ENCODE results near the gene CPNE8.

Gene CPNE8

DNA sequence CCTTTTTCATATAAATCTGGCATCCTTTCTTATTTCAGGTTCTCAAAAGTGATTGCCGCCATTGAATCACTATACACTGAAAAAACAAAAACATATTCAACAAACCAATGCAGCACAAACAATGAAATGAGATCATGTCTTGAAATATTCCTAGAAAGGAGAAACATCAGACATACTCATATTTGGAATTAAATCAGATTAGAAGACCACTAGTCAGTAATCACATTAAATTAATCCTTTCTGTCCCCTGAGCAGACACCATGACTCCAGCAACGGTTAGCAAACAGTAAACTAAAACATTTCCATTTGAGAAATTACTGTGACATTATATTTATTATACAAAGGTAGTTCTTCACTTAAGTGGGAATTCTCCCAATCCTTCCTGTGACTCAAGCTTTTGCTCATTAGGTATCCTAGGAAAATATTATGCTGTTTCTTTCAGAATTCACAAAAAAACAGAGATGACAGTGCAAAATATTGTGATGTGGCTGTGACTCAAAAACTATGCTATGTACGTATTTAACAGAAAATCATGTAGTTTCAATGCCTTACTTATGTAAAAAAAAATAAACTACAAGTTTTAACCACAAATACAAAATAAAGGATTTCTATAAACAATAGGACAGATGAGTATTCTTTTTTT is 29.7 kb downstream of the CPNE8 start:
- no peak for DNase-seq
- in situ Hi-C loops (cut with HindIII; ENCODE audit: low pct_ligation_motif_present, low sequenced_read_pairs) = no loop called here
- Histone ChIP-seq H3K36me3 (replicated peaks) (no peaks in the 10 kb centered on the region), H3K27ac (no peak overlapping the region), H3K27me3 (replicated peaks) (no peaks in the 10 kb centered on the region), H3K4me3 (ENCODE audit: low read depth, low read length) (no peak overlapping the region)
- TF ChIP-seq CTCF (IDR thresholded peaks at IDR 0.05; ENCODE audit: low read depth, low read length, missing control alignments) = no peak

DNA sequence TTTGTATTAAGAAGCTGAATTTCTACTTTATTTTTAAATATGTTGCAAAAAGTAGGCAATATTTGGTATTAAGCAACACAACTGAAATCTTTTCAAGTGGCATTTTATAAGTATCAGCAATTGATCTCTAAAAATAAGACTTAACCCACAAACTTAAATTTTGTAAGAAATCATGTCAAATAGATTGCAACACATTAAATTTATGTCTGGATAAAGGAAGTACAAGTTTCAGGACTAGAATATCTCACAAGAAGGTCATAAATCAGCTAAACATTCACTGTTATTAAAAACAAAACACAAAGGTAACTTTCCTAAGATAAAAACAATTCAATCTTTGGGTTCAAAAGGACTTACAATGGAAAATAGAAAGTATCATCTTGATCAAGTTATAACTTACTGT is 32.8 kb downstream of the CPNE8 start:
- Histone ChIP-seq H3K36me3 (replicated peaks) (no peaks in the 10 kb centered on the region), H3K4me3 (ENCODE audit: low read depth, low read length) (no peak overlapping the region), H3K27me3 (replicated peaks) (no peaks in the 10 kb centered on the region), H3K27ac (no peak overlapping the region)
- no peak for TF ChIP-seq CTCF (IDR thresholded peaks at IDR 0.05; ENCODE audit: low read depth, low read length, missing control alignments)
- in situ Hi-C loops (cut with HindIII; ENCODE audit: low pct_ligation_motif_present, low sequenced_read_pairs) = no loop called here
- no peak for DNase-seq

GRCh38 chr12:38872156-38872555 is 33.2 kb downstream of the CPNE8 start:
- TF ChIP-seq CTCF (IDR thresholded peaks at IDR 0.05; ENCODE audit: low read depth, low read length, missing control alignments) = no peak
- Histone ChIP-seq H3K36me3 (replicated peaks) (no peaks in the 10 kb centered on the region), H3K4me3 (ENCODE audit: low read depth, low read length) (no peak overlapping the region), H3K27me3 (replicated peaks) (no peaks in the 10 kb centered on the region), H3K27ac (no peak overlapping the region)
- DNase-seq = no peak
- in situ Hi-C loops (cut with HindIII; ENCODE audit: low pct_ligation_motif_present, low sequenced_read_pairs) = no loop called here

DNA sequence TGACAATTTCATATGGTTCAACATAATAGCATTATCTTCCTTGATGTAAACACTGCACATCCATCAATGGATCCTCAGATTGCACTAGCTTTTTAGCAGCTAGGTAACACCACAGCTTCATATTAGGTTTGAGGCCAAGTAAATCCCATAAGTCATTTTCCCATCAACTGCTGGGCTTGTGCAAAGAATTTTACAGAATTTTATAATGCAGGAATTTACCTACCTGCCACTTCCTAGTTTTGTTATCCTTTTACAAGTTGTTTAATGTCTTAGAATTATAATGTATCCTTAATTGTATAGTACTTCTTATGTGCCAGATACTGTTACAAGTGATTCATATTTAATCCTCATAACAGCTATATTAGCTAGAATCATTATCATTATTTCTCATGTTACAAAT is 36.4 kb downstream of the CPNE8 start:
- in situ Hi-C loops (cut with HindIII; ENCODE audit: low pct_ligation_motif_present, low sequenced_read_pairs) = no loop called here
- DNase-seq = no peak
- H3K27ac ChIP-seq = no peak overlapping the region
- H3K27me3 ChIP-seq (replicated peaks) = no peaks in the 10 kb centered on the region
- no peaks in the 10 kb centered on the region for H3K36me3 ChIP-seq (replicated peaks)
- TF ChIP-seq CTCF (IDR thresholded peaks at IDR 0.05; ENCODE audit: low read depth, low read length, missing control alignments) = no peak
- no peak overlapping the region for H3K4me3 ChIP-seq (ENCODE audit: low read depth, low read length)

DNA sequence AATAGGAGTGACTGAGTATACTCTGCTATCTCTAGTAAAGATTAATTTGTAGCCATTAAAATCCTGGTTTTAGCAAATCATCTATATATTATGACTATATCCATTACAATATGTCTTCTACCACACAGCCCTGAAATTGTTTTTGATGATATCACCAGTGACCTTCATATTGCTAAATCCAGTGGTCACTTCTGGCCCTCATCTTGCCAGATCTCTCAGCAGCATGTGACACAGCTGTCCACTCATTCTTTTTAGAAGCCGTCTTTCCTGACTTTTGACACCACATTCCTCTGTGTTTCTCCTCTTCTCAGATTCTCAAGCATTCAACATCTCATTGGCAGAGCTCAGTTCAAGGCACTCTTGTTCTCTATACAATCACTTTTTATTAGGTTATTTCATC is 54.9 kb downstream of the CPNE8 start:
- H3K36me3 ChIP-seq (replicated peaks) = no peaks in the 10 kb centered on the region
- in situ Hi-C loops (cut with HindIII; ENCODE audit: low pct_ligation_motif_present, low sequenced_read_pairs) = no loop called here
- no peak for TF ChIP-seq CTCF (IDR thresholded peaks at IDR 0.05; ENCODE audit: low read depth, low read length, missing control alignments)

GRCh38 chr12:38847247-38847646 is 58.1 kb downstream of the CPNE8 start:
- Histone ChIP-seq H3K36me3 (replicated peaks) (no peaks in the 10 kb centered on the region), H3K4me3 (ENCODE audit: low read depth, low read length) (no peak overlapping the region), H3K27ac (no peak overlapping the region), H3K27me3 (replicated peaks) (no peaks in the 10 kb centered on the region)
- in situ Hi-C loops (cut with HindIII; ENCODE audit: low pct_ligation_motif_present, low sequenced_read_pairs) = no loop called here
- no peak for TF ChIP-seq CTCF (IDR thresholded peaks at IDR 0.05; ENCODE audit: low read depth, low read length, missing control alignments)
- DNase-seq = no peak

More for the DNA sequence above, 54.9 kb downstream of the CPNE8 start:
- peak; percentile 3 for DNase-seq
- Histone ChIP-seq H3K27ac (no peak overlapping the region), H3K27me3 (replicated peaks) (no peaks in the 10 kb centered on the region), H3K4me3 (ENCODE audit: low read depth, low read length) (no peak overlapping the region)

Data from brain microvascular endothelial cell (primary cell).